ENCODE results near the gene SARDH.

The SARDH gene

DNA sequence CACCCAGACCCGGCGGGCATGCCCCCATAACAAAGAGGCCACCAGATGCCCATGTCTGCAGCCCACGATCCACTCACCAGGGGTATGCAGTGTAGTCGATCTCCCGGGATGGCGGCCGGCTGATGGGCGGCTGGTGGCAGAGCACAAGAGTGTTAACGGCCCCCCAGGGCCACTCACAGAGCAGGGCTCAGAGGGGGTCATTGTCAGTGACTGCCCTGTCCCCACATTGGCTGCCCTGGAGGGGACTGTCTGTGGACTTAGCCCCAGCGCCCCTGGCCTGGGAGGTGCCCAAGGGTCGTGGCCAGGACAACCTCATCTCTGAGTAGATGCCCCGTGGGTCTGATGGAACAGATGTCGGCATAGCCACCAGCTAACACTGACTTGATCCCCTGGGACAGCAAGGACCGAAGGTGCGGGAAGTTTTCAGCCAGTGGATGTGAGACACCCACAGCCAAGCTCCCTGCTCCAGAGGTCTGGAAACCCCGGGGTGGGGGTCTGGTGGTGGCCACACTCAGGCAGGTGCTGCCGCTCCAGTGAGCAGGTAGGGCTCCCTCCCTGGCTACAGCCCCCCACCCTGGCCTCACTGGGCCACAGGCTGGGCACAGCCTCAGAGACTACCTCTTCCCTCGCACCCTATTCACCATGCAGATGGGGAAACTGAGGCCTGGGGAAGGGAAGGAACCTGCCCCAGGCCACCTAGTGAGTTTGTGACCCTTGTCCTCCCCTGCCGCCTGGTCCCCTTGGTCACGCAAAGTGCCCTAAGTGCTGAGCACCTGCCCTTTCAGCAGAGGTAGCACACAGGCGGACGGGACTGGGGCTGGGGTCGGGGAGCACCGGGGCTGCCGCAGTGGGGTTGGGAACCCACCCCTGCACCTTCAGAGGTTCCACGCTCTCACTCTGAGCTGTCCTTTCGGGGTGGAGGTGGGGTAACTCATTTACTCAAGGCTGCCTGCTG lies 38.1 kb upstream of the SARDH start:
- DNase-seq (ENCODE audit: extremely low spot score): no peak
- CTCF ChIA-PET: interaction anchor here (1.9 to 3.1 kb wide), 3 partner anchors 33 to 218 kb away, joined by 7 to 20 read pairs (median 8); no protein-coding TSS in a partner anchor
- POLR2A ChIA-PET: no interaction called here
- TF ChIP-seq, protein P1, sequence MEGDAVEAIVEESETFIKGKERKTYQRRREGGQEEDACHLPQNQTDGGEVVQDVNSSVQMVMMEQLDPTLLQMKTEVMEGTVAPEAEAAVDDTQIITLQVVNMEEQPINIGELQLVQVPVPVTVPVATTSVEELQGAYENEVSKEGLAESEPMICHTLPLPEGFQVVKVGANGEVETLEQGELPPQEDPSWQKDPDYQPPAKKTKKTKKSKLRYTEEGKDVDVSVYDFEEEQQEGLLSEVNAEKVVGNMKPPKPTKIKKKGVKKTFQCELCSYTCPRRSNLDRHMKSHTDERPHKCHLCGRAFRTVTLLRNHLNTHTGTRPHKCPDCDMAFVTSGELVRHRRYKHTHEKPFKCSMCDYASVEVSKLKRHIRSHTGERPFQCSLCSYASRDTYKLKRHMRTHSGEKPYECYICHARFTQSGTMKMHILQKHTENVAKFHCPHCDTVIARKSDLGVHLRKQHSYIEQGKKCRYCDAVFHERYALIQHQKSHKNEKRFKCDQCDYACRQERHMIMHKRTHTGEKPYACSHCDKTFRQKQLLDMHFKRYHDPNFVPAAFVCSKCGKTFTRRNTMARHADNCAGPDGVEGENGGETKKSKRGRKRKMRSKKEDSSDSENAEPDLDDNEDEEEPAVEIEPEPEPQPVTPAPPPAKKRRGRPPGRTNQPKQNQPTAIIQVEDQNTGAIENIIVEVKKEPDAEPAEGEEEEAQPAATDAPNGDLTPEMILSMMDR (IDR thresholded peaks at IDR 0.05; ENCODE audit: control extremely low read depth, extremely low read depth, low read depth, missing control alignments): no peak

GRCh38 chr9:133775291-133775690 lies 37.1 kb upstream of the SARDH start:
- POLR2A ChIA-PET: interaction anchor here (0.6 kb wide), 1 partner anchor 40 kb away, joined by 3 read pairs; no protein-coding TSS in a partner anchor
- TF ChIP-seq, protein P1 (IDR thresholded peaks at IDR 0.05; ENCODE audit: control extremely low read depth, extremely low read depth, low read depth, missing control alignments): no peak
- CTCF ChIA-PET: interaction anchor here (3.1 kb wide), 2 partner anchors 32 to 219 kb away, joined by 8 to 20 read pairs; no protein-coding TSS in a partner anchor
- DNase-seq (ENCODE audit: extremely low spot score): no peak

DNA sequence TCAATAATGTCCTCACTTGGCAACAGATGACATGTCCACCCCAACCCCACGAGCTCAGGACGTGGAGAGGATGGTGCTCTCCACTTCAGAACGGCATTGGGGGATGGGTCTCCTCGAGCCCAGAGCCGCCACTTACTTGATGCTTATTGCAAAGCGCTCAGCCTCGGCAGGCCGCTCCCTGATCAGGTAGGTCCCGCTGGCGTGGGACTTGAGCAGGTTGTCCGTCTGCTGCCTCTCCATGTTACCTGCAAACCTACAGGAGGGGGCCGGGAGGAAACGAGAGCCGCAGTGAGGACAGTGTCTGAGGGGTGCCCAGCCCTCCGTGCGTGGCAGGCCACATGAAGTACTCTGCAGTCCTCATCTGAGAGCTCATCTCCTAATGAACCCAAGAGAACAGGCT lies 36.6 kb upstream of the SARDH start:
- CTCF ChIA-PET: interaction anchor here (1.6 to 8.2 kb wide), 4 partner anchors 8 to 221 kb away, joined by 4 to 75 read pairs (median 8); no protein-coding TSS in a partner anchor
- TF ChIP-seq, protein P1 (IDR thresholded peaks at IDR 0.05; ENCODE audit: control extremely low read depth, extremely low read depth, low read depth, missing control alignments): no peak

GRCh38 chr9:133773889-133774655 lies 35.9 kb upstream of the SARDH start:
- ChIA-PET POLR2A (no interaction called here), CTCF (interaction anchor here (1.1 to 8.2 kb wide), 5 partner anchors 8 to 227 kb away, joined by 4 to 75 read pairs (median 8); no protein-coding TSS in a partner anchor)
- TF ChIP-seq, protein P1 (IDR thresholded peaks at IDR 0.05; ENCODE audit: control extremely low read depth, extremely low read depth, low read depth, missing control alignments): no peak
- DNase-seq (ENCODE audit: extremely low spot score): no peak

More for the DNA sequence above, 36.6 kb upstream of the SARDH start:
- no peak for DNase-seq (ENCODE audit: extremely low spot score)
- POLR2A ChIA-PET: interaction anchor here (0.6 kb wide), 1 partner anchor 39 kb away, joined by 3 read pairs; no protein-coding TSS in a partner anchor

DNA sequence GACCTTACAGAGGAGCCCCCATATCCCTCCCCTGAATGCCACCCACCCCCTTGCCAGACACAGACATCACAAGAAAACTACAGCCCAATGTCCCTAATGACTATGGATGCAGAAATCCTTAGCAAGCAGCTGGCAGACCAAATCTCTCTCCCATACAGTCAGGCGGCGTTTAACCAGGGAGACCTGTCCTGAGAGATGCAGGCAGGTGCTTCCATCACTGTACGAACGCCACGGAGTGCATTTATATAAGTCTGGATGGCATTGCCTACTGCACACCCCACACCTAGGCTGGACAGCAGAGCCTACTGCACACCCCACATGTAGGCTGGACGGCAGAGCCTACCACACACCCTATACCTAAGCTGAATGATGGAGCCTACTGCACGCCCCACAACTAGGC lies 34.4 kb upstream of the SARDH start:
- no peak for DNase-seq (ENCODE audit: extremely low spot score)
- CTCF ChIA-PET: interaction anchor here (8.2 kb wide), 1 partner anchor 10 kb away, joined by 75 read pairs; no protein-coding TSS in a partner anchor
- TF ChIP-seq, protein P1 (IDR thresholded peaks at IDR 0.05; ENCODE audit: control extremely low read depth, extremely low read depth, low read depth, missing control alignments): no peak
- POLR2A ChIA-PET: no interaction called here
